ENCODE results near the gene RSRP1. TPM values are rescaled to one million over a fixed set of nuclear protein-coding genes. Genes with fewer than 3 reads are reported as not detected.
"Not testable (repeated sequence)": the region's sequence is repeated elsewhere in the genome, so short reads cannot be mapped to it uniquely, and the experiment has no call there.

Gene RSRP1
- total and polyA plus RNA-seq, 2 of the 8 experiments (the other 6 are each of a cell fraction or from before 2014, with no cell fraction given) = 32.9 to 59.4 TPM

DNA sequence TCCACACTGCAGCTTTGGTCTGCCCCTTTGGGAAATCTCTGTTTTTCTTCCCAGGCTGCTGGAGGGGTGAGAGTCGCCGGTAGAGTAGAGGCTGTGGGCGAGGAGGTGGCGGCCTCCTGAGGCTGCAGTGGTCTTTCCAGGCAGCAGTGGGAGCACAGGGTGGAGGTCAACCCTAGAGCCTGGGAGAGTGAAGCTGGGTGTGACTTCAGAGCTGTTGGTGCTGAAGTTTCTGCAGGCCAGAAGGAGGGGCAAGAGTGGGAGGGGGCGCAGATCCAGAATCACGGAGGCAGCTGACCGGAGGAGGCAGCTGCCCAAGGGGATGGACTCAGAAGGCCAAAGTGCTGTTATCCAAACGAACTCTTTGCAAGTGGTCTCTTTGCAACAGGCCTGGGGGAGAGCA lies 31.5 kb upstream of the RSRP1 start:
- H3K23me2 ChIP-seq (ENCODE audit: low read depth, low read length); H3K4ac ChIP-seq (replicated peaks; ENCODE audit: insufficient read length, low read depth, low read length); H3K4me1 ChIP-seq (replicated peaks in 1 of 4; ENCODE audit: control insufficient read depth in 3 of 4, insufficient read depth in 4 of 4, low read length in 3 of 4); H3K27me3 ChIP-seq (replicated peaks in 1 of 4; ENCODE audit: control insufficient read depth in 3 of 4, extremely low read depth in 1 of 4, insufficient read depth in 3 of 4, low read length in 3 of 4); H2AK5ac ChIP-seq (ENCODE audit: low read depth, low read length); H4K20me1 ChIP-seq (replicated peaks in 1 of 2; ENCODE audit: control insufficient read depth in 1 of 2, insufficient read depth in 2 of 2, low read length in 2 of 2); H3K14ac ChIP-seq (ENCODE audit: insufficient read length); H3K9me3 ChIP-seq (ENCODE audit: insufficient read depth in 2 of 2, low read depth in 1 of 2, low read length in 1 of 2); H3K9ac ChIP-seq (replicated peaks in 1 of 4; ENCODE audit: extremely low read depth in 1 of 4, low read depth in 3 of 4, low read length in 3 of 4); H2BK15ac ChIP-seq (ENCODE audit: low read length); DNase-seq (ENCODE audit: low read depth in 1 of 2, low spot score in 2 of 2); H3K18ac ChIP-seq (ENCODE audit: extremely low read depth, low read length); POLR2A ChIA-PET (ENCODE audit: partially characterized antibody); H3K79me1 ChIP-seq (ENCODE audit: low read depth, low read length); H2BK20ac ChIP-seq (ENCODE audit: low read length); H4K8ac ChIP-seq (ENCODE audit: extremely low read depth, insufficient read depth, low read length); H2BK5ac ChIP-seq (ENCODE audit: low read depth, low read length); H3K79me2 ChIP-seq (ENCODE audit: control insufficient read depth in 1 of 2, insufficient read depth in 2 of 2, low read length in 2 of 2); H2BK12ac ChIP-seq (ENCODE audit: low read depth, low read length); H3K27ac ChIP-seq (ENCODE audit: low read depth, low read length); H2BK120ac ChIP-seq (replicated peaks; ENCODE audit: low read depth, low read length); H3K56ac ChIP-seq (replicated peaks; ENCODE audit: insufficient read length, low read depth, low read length); H3K23ac ChIP-seq (ENCODE audit: insufficient read length); H3K4me3 ChIP-seq (ENCODE audit: extremely low read depth in 1 of 4, insufficient read depth in 2 of 4, low read depth in 3 of 4, low read length in 4 of 4); H2AFZ ChIP-seq (ENCODE audit: low read length); H4K91ac ChIP-seq (replicated peaks; ENCODE audit: insufficient read length, low read length); H3K4me2 ChIP-seq (ENCODE audit: insufficient read depth in 1 of 2, low read depth in 2 of 2, low read length in 2 of 2); H3K36me3 ChIP-seq (ENCODE audit: control insufficient read depth in 2 of 4, insufficient read depth in 4 of 4, low read length in 3 of 4); CTCF ChIA-PET (ENCODE audit: partially characterized antibody); H4K5ac ChIP-seq (ENCODE audit: insufficient read length, low read depth, low read length): not testable (repeated sequence)
- 86% methylated on average over 4 of the region's 8 CpGs; no CpG with 5 or more reads in 1 of the 2 experiments for WGBS, 2 experiments (ENCODE audit: extremely low coverage in 1 of 2, insufficient coverage in 1 of 2, insufficient read length in 1 of 2, insufficient replicate concordance in 2 of 2, low coverage in 1 of 2, low lambda C conversion rate in 2 of 2, missing lambda C conversion rate in 1 of 2)
- peak; percentile 60 for FAIRE-seq

- H3K23ac ChIP-seq (ENCODE audit: insufficient read length); H4K8ac ChIP-seq (ENCODE audit: extremely low read depth, insufficient read depth, low read length); H2AK5ac ChIP-seq (ENCODE audit: low read depth, low read length); H2BK12ac ChIP-seq (ENCODE audit: low read depth, low read length); H3K9ac ChIP-seq (replicated peaks in 1 of 4; ENCODE audit: extremely low read depth in 1 of 4, low read depth in 3 of 4, low read length in 3 of 4); H3K23me2 ChIP-seq (ENCODE audit: low read depth, low read length); POLR2A ChIA-PET (ENCODE audit: partially characterized antibody); H3K27ac ChIP-seq (ENCODE audit: low read depth, low read length); H2BK5ac ChIP-seq (ENCODE audit: low read depth, low read length); H3K14ac ChIP-seq (ENCODE audit: insufficient read length); H3K9me3 ChIP-seq (ENCODE audit: insufficient read depth in 2 of 2, low read depth in 1 of 2, low read length in 1 of 2); H3K4ac ChIP-seq (replicated peaks; ENCODE audit: insufficient read length, low read depth, low read length); H3K36me3 ChIP-seq (ENCODE audit: control insufficient read depth in 2 of 4, insufficient read depth in 4 of 4, low read length in 3 of 4); H3K4me3 ChIP-seq (ENCODE audit: extremely low read depth in 1 of 4, insufficient read depth in 2 of 4, low read depth in 3 of 4, low read length in 4 of 4); H2BK20ac ChIP-seq (ENCODE audit: low read length); H2AFZ ChIP-seq (ENCODE audit: low read length); H2BK120ac ChIP-seq (replicated peaks; ENCODE audit: low read depth, low read length); DNase-seq (ENCODE audit: low read depth in 1 of 2, low spot score in 2 of 2); H3K56ac ChIP-seq (replicated peaks; ENCODE audit: insufficient read length, low read depth, low read length); H3K79me1 ChIP-seq (ENCODE audit: low read depth, low read length); H3K27me3 ChIP-seq (replicated peaks in 1 of 4; ENCODE audit: control insufficient read depth in 3 of 4, extremely low read depth in 1 of 4, insufficient read depth in 3 of 4, low read length in 3 of 4); H4K5ac ChIP-seq (ENCODE audit: insufficient read length, low read depth, low read length); H4K91ac ChIP-seq (replicated peaks; ENCODE audit: insufficient read length, low read length); H3K79me2 ChIP-seq (ENCODE audit: control insufficient read depth in 1 of 2, insufficient read depth in 2 of 2, low read length in 2 of 2); H3K4me1 ChIP-seq (replicated peaks in 1 of 4; ENCODE audit: control insufficient read depth in 3 of 4, insufficient read depth in 4 of 4, low read length in 3 of 4); H2BK15ac ChIP-seq (ENCODE audit: low read length); H4K20me1 ChIP-seq (replicated peaks in 1 of 2; ENCODE audit: control insufficient read depth in 1 of 2, insufficient read depth in 2 of 2, low read length in 2 of 2); H3K4me2 ChIP-seq (ENCODE audit: insufficient read depth in 1 of 2, low read depth in 2 of 2, low read length in 2 of 2); H3K18ac ChIP-seq (ENCODE audit: extremely low read depth, low read length): not testable (repeated sequence)
- CTCF ChIA-PET (ENCODE audit: partially characterized antibody) = interaction anchor here (0.8 kb wide), 1 partner anchor 11 kb away, joined by 3 read pairs; no protein-coding TSS in a partner anchor
- 78% methylated on average over 2 of the region's 2 CpGs; no CpG with 5 or more reads in 1 of the 2 experiments for WGBS, 2 experiments (ENCODE audit: extremely low coverage in 1 of 2, insufficient coverage in 1 of 2, insufficient read length in 1 of 2, insufficient replicate concordance in 2 of 2, low coverage in 1 of 2, low lambda C conversion rate in 2 of 2, missing lambda C conversion rate in 1 of 2)
- FAIRE-seq = peak; percentile 69
These were observed 31.1 kb upstream of the RSRP1 start for GRCh38 chr1:25278358-25278757.
